T-helper 17 cell (primary cell): ENCODE data around the gene HPD. TPM values are rescaled to one million over a fixed set of nuclear protein-coding genes. Genes with fewer than 3 reads are reported as not detected.
"Not testable (repeated sequence)": the region's sequence is repeated elsewhere in the genome, so short reads cannot be mapped to it uniquely, and the experiment has no call there.

Experiments
- ATAC-seq: fragments of 150-1000 bp; cut with Tn5 transposase; 2 replicates; pipeline ENCODE4 v1.10.0; 2021; ENCODE audit warnings: mild to moderate bottlenecking, moderate library complexity
- DNase-seq, 3 donors: peaks; one replicate each; pipeline versions ENCODE4 v3.0.0 to v3.0.0-alpha.2; 2020 to 2021
- H3K9me3 ChIP-seq: one replicate; pipeline ENCODE4 v1.7.0; 2013; ENCODE audit warnings: low read length, mild to moderate bottlenecking; ENCODE audit not compliant: control insufficient read depth, poor library complexity, severe bottlenecking
- H3K27ac Mint-ChIP-seq: one replicate; pipeline ENCODE4 v1.8.0; 2022; ENCODE audit warnings: mild to moderate bottlenecking, moderate library complexity, mixed read lengths
- H3K27me3 Mint-ChIP-seq: one replicate; pipeline ENCODE4 v1.8.0; 2022; ENCODE audit warnings: mixed read lengths
- H3K36me3 Mint-ChIP-seq: one replicate; pipeline ENCODE4 v1.8.0; 2022; ENCODE audit warnings: low read depth, mixed read lengths
- H3K4me1 Mint-ChIP-seq: one replicate; pipeline ENCODE4 v1.8.0; 2022; ENCODE audit warnings: mild to moderate bottlenecking, mixed read lengths
- H3K4me3 Mint-ChIP-seq: one replicate; pipeline ENCODE4 v1.8.0; 2022; ENCODE audit warnings: mild to moderate bottlenecking, moderate library complexity, mixed read lengths
- total RNA-seq, 4 donors: library from RNA in 2 of 4; stranded (reverse) in 2 of 4; gene quantifications; one replicate each; pipeline ENCODE4 v1.2.3 and lab custom pipeline; 2022 to 2026

The HPD gene
- total RNA-seq, 2 donors from 2014 or later = not detected

GRCh38 chr12:121793838-121794533 is 64.7 kb downstream of the HPD start:
- peaks cover 50% of the 10 kb centered on the region for H3K4me1 Mint-ChIP-seq
- peak; percentile 91 to 98 (median 92) for DNase-seq
- no peaks in the 10 kb centered on the region for H3K27me3 Mint-ChIP-seq
- no peaks in the 10 kb centered on the region for H3K9me3 ChIP-seq
- peaks cover 6% of the 10 kb centered on the region for H3K36me3 Mint-ChIP-seq
- peak; percentile 66 for ATAC-seq
- H3K4me3 Mint-ChIP-seq = peak overlapping the region; percentile 98
- H3K27ac Mint-ChIP-seq = peak overlapping the region; percentile 96

- H3K9me3 ChIP-seq = no peaks in the 10 kb centered on the region
- Mint-ChIP-seq H3K4me3 (peak within 1 kb of the TSS; percentile 98), H3K36me3 (peaks cover 4% of the 10 kb centered on the region), H3K27ac (peak within 1 kb of the TSS; percentile 100), H3K27me3 (no peaks in the 10 kb centered on the region), H3K4me1 (peaks cover 50% of the 10 kb centered on the region)
- ATAC-seq = peak; percentile 9
- DNase-seq = peak in 2 of 3 donors; percentile 38 to 66
Measured at GRCh38 chr12:121793440-121793837, 65.2 kb downstream of the HPD start, which contains the start of gene RHOF. RHOF (minus strand) TSS chr12:121793688; CDS start chr12:121793633, 55 bp downstream.

GRCh38 chr12:121792607-121793439 is 65.8 kb downstream of the HPD start:
- Mint-ChIP-seq H3K4me3 (peak overlapping the region; percentile 98), H3K4me1 (peaks cover 49% of the 10 kb centered on the region), H3K27me3 (no peaks in the 10 kb centered on the region), H3K27ac (peak overlapping the region; percentile 100), H3K36me3 (peaks cover 4% of the 10 kb centered on the region)
- DNase-seq (peak; percentile 47 to 49 (median 49)), ATAC-seq (peak; percentile 9)
- H3K9me3 ChIP-seq = no peaks in the 10 kb centered on the region

- no peaks in the 10 kb centered on the region for H3K9me3 ChIP-seq
- peak in 2 of 3 donors; percentile 39 to 50 for DNase-seq
- H3K27ac Mint-ChIP-seq = peak overlapping the region; percentile 100
- H3K4me3 Mint-ChIP-seq = peak overlapping the region; percentile 98
- ATAC-seq = no peak
- H3K36me3 Mint-ChIP-seq = peaks cover 4% of the 10 kb centered on the region
- H3K4me1 Mint-ChIP-seq = peaks cover 50% of the 10 kb centered on the region
- no peaks in the 10 kb centered on the region for H3K27me3 Mint-ChIP-seq
Measured at GRCh38 chr12:121791671-121792551, 66.7 kb downstream of the HPD start.

GRCh38 chr12:121790785-121791184 is 67.9 kb downstream of the HPD start:
- not testable (repeated sequence) for DNase-seq, H3K36me3 Mint-ChIP-seq, ATAC-seq, H3K27me3 Mint-ChIP-seq, H3K9me3 ChIP-seq
- Mint-ChIP-seq H3K27ac (peak overlapping the region; percentile 100), H3K4me3 (peak overlapping the region; percentile 98), H3K4me1 (peaks cover 59% of the 10 kb centered on the region)

- no peaks in the 10 kb centered on the region for H3K9me3 ChIP-seq
- peak; percentile 71 for ATAC-seq
- no peaks in the 10 kb centered on the region for H3K27me3 Mint-ChIP-seq
- H3K4me3 Mint-ChIP-seq = peak overlapping the region; percentile 98
- peaks cover 57% of the 10 kb centered on the region for H3K4me1 Mint-ChIP-seq
- peak; percentile 87 to 92 (median 91) for DNase-seq
- peaks cover 4% of the 10 kb centered on the region for H3K36me3 Mint-ChIP-seq
- H3K27ac Mint-ChIP-seq = peak overlapping the region; percentile 100
Measured at GRCh38 chr12:121789800-121790728, 68.6 kb downstream of the HPD start.

Other genes starting within 250 kb of the HPD start
- gene ORAI1, start 232.3 kb downstream of the HPD start, total RNA-seq = 10 to 100 TPM; 51.3 to 52.0 TPM
- 1 to 10 TPM; 8.5 to 9.5 TPM for gene MORN3, start 189.2 kb downstream of the HPD start, total RNA-seq
- 1 to 10 TPM; 6.9 to 7.0 TPM for gene TMEM120B, start 146.1 kb downstream of the HPD start, total RNA-seq
- gene RHOF, start 65.2 kb downstream of the HPD start, total RNA-seq = 100 to 1,000 TPM; 121 to 122 TPM
- gene SETD1B, start 54.9 kb downstream of the HPD start, total RNA-seq = 10 to 100 TPM; 54.5 to 64.1 TPM
- gene PSMD9, start 29.9 kb upstream of the HPD start, total RNA-seq = 10 to 100 TPM; 40.5 to 51.3 TPM
- gene CFAP251, start 59.7 kb upstream of the HPD start, total RNA-seq = 1 to 10 TPM in 1 of 2 donors, under 1 TPM in 1; 0.97 to 1.1 TPM
- gene BCL7A, start 163.0 kb upstream of the HPD start, total RNA-seq = 1 to 10 TPM; 2.6 to 4.0 TPM
- gene MLXIP, start 219.9 kb upstream of the HPD start, total RNA-seq = 10 to 100 TPM; 83.4 to 86.0 TPM